ENCODE data around the gene PRKAG2.

The PRKAG2 gene

GRCh38 chr7:151864561-151864960 is 12.4 kb downstream of the PRKAG2 start:
- no peak for DNase-seq (ENCODE audit: extremely low read depth, insufficient read length)
- Histone ChIP-seq H3K27me3 (replicated peaks; ENCODE audit: control insufficient read depth, insufficient read depth, low read length) (no peaks in the 10 kb centered on the region), H3K4me3 (replicated peaks; ENCODE audit: low read depth, low read length) (no peak overlapping the region), H3K36me3 (ENCODE audit: control insufficient read depth, insufficient read depth, low read length) (no peaks in the 10 kb centered on the region)
- TF ChIP-seq, protein P1, sequence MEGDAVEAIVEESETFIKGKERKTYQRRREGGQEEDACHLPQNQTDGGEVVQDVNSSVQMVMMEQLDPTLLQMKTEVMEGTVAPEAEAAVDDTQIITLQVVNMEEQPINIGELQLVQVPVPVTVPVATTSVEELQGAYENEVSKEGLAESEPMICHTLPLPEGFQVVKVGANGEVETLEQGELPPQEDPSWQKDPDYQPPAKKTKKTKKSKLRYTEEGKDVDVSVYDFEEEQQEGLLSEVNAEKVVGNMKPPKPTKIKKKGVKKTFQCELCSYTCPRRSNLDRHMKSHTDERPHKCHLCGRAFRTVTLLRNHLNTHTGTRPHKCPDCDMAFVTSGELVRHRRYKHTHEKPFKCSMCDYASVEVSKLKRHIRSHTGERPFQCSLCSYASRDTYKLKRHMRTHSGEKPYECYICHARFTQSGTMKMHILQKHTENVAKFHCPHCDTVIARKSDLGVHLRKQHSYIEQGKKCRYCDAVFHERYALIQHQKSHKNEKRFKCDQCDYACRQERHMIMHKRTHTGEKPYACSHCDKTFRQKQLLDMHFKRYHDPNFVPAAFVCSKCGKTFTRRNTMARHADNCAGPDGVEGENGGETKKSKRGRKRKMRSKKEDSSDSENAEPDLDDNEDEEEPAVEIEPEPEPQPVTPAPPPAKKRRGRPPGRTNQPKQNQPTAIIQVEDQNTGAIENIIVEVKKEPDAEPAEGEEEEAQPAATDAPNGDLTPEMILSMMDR (IDR thresholded peaks at IDR 0.05; ENCODE audit: insufficient read depth, low read length, poor library complexity, severe bottlenecking) = no peak

GRCh38 chr7:151864081-151864480 is 12.8 kb downstream of the PRKAG2 start:
- TF ChIP-seq, protein P1 (IDR thresholded peaks at IDR 0.05; ENCODE audit: insufficient read depth, low read length, poor library complexity, severe bottlenecking) = no peak
- Histone ChIP-seq H3K4me3 (replicated peaks; ENCODE audit: low read depth, low read length) (no peak overlapping the region), H3K27me3 (replicated peaks; ENCODE audit: control insufficient read depth, insufficient read depth, low read length) (no peaks in the 10 kb centered on the region), H3K36me3 (ENCODE audit: control insufficient read depth, insufficient read depth, low read length) (no peaks in the 10 kb centered on the region)
- DNase-seq (ENCODE audit: extremely low read depth, insufficient read length) = no peak

- H3K36me3 ChIP-seq (ENCODE audit: control insufficient read depth, insufficient read depth, low read length) = no peaks in the 10 kb centered on the region
- DNase-seq (ENCODE audit: extremely low read depth, insufficient read length) = no peak
- H3K27me3 ChIP-seq (replicated peaks; ENCODE audit: control insufficient read depth, insufficient read depth, low read length) = no peaks in the 10 kb centered on the region
- TF ChIP-seq, protein P1 (IDR thresholded peaks at IDR 0.05; ENCODE audit: insufficient read depth, low read length, poor library complexity, severe bottlenecking) = peak; percentile 21
- H3K4me3 ChIP-seq (replicated peaks; ENCODE audit: low read depth, low read length) = no peak overlapping the region
These were observed 13.4 kb downstream of the PRKAG2 start for GRCh38 chr7:151863386-151864079.

- H3K27me3 ChIP-seq (replicated peaks; ENCODE audit: control insufficient read depth, insufficient read depth, low read length) = no peaks in the 10 kb centered on the region
- TF ChIP-seq, protein P1 (IDR thresholded peaks at IDR 0.05; ENCODE audit: insufficient read depth, low read length, poor library complexity, severe bottlenecking) = no peak
- DNase-seq (ENCODE audit: extremely low read depth, insufficient read length) = no peak
- H3K4me3 ChIP-seq (replicated peaks; ENCODE audit: low read depth, low read length) = no peak overlapping the region
- no peaks in the 10 kb centered on the region for H3K36me3 ChIP-seq (ENCODE audit: control insufficient read depth, insufficient read depth, low read length)
These were observed 14.1 kb downstream of the PRKAG2 start for GRCh38 chr7:151862606-151863381.

DNA sequence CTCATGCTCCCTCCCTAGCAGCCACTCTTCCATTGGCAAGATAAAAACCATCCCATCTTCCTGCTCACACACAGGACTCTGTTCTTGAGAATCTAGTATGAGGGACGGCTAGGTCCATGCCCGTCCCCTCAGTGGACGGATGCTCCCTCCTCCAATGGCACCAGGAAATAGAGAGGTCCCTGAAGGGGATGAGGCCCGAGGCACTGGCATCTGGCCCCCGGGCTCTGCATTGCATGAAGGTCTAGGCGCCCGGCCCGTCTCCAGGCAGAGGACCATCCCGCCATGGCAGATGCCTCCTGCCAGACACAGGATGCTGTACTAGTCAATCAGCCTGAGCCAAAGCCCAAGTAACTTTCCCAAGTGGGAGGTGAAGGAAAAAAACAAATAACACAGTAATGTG is 15.0 kb downstream of the PRKAG2 start:
- Histone ChIP-seq H3K4me3 (replicated peaks; ENCODE audit: low read depth, low read length) (no peak overlapping the region), H3K36me3 (ENCODE audit: control insufficient read depth, insufficient read depth, low read length) (no peaks in the 10 kb centered on the region), H3K27me3 (replicated peaks; ENCODE audit: control insufficient read depth, insufficient read depth, low read length) (no peaks in the 10 kb centered on the region)
- TF ChIP-seq, protein P1 (IDR thresholded peaks at IDR 0.05; ENCODE audit: insufficient read depth, low read length, poor library complexity, severe bottlenecking) = no peak
- no peak for DNase-seq (ENCODE audit: extremely low read depth, insufficient read length)
